ENCODE data around the gene KRTAP10-5. TPM values are rescaled to one million over a fixed set of nuclear protein-coding genes. Genes with fewer than 3 reads are reported as not detected.
"Not testable (repeated sequence)": the region's sequence is repeated elsewhere in the genome, so short reads cannot be mapped to it uniquely, and the experiment has no call there.

Gene KRTAP10-5
- total and polyA plus RNA-seq, 12 donors = not detected

GRCh38 chr21:44603109-44603875, 22.9 kb upstream of the KRTAP10-5 start:
- intact Hi-C loops (cut with DNase I) = no loop called here
- no peaks in the 10 kb centered on the region for H3K4me1 ChIP-seq
- peaks cover 0 to 32% (median 0%) of the 10 kb centered on the region in 11 donors for H3K9me3 ChIP-seq
- H3K27ac ChIP-seq = no peak overlapping the region
- ATAC-seq = no peak
- no peak overlapping the region for H3K4me3 ChIP-seq
- WGBS, 2 donors = 54 to 58% methylated on average over 17 of the region's 17 CpGs
- peaks cover 0 to 50% (median 12%) of the 10 kb centered on the region in 7 donors for H3K27me3 ChIP-seq
- DNase-seq = no peak
- no peak for TF ChIP-seq CTCF (IDR thresholded peaks at IDR 0.05)
- H3K36me3 ChIP-seq = no peaks in the 10 kb centered on the region

- no peak overlapping the region for H3K27ac ChIP-seq
- 74 to 75% methylated on average over 19 to 20 of the region's 21 CpGs for WGBS, 2 donors
- ATAC-seq (no peak), DNase-seq (no peak)
- H3K4me3 ChIP-seq = no peak overlapping the region
- H3K27me3 ChIP-seq = peaks cover 0 to 58% (median 14%) of the 10 kb centered on the region in 7 donors
- intact Hi-C loops (cut with DNase I) = no loop called here
- peaks cover 0 to 30% (median 0%) of the 10 kb centered on the region in 11 donors for H3K9me3 ChIP-seq
- H3K4me1 ChIP-seq = no peaks in the 10 kb centered on the region
- no peaks in the 10 kb centered on the region for H3K36me3 ChIP-seq
- TF ChIP-seq CTCF (IDR thresholded peaks at IDR 0.05) = no peak
Observed at GRCh38 chr21:44602463-44602850, 22.1 kb upstream of the KRTAP10-5 start.

GRCh38 chr21:44601596-44602462, 21.4 kb upstream of the KRTAP10-5 start:
- 73 to 78% methylated on average over 23 of the region's 23 CpGs for WGBS, 2 donors
- no peak for TF ChIP-seq CTCF (IDR thresholded peaks at IDR 0.05)
- peaks cover 0 to 61% (median 18%) of the 10 kb centered on the region in 7 donors for H3K27me3 ChIP-seq
- H3K4me1 ChIP-seq = no peaks in the 10 kb centered on the region
- no peak for DNase-seq
- H3K36me3 ChIP-seq = no peaks in the 10 kb centered on the region
- intact Hi-C loops (cut with DNase I) = no loop called here
- H3K4me3 ChIP-seq = no peak overlapping the region
- no peak overlapping the region for H3K27ac ChIP-seq
- H3K9me3 ChIP-seq = peaks cover 0 to 28% (median 0%) of the 10 kb centered on the region in 11 donors
- no peak for ATAC-seq

GRCh38 chr21:44601091-44601490, 20.7 kb upstream of the KRTAP10-5 start:
- Histone ChIP-seq H3K27me3 (peaks cover 0 to 61% (median 18%) of the 10 kb centered on the region in 7 donors), H3K9me3 (peaks cover 0 to 21% (median 0%) of the 10 kb centered on the region in 11 donors)
- ATAC-seq = peak in 1 of 8 donors; percentile 22
- H3K4me3 ChIP-seq; DNase-seq; H3K27ac ChIP-seq; H3K36me3 ChIP-seq; H3K4me1 ChIP-seq; intact Hi-C loops (cut with DNase I): not testable (repeated sequence)
- WGBS, 2 donors = 72 to 74% methylated on average over 9 to 10 of the region's 10 CpGs

- intact Hi-C loops (cut with DNase I); H3K36me3 ChIP-seq; H3K4me3 ChIP-seq; DNase-seq; H3K4me1 ChIP-seq; H3K27ac ChIP-seq: not testable (repeated sequence)
- Histone ChIP-seq H3K27me3 (peaks cover 0 to 61% (median 18%) of the 10 kb centered on the region in 7 donors), H3K9me3 (peaks cover 0 to 19% (median 0%) of the 10 kb centered on the region in 11 donors)
- peak in 3 of 8 donors; percentile 29 to 58 (median 41) for ATAC-seq
- 71 to 75% methylated on average over 20 to 23 of the region's 23 CpGs for WGBS, 2 donors
Observed at GRCh38 chr21:44600118-44600978, 19.9 kb upstream of the KRTAP10-5 start, which contains the start of gene KRTAP10-7. KRTAP10-7 (plus strand) TSS chr21:44600597; CDS start chr21:44600622, 25 bp downstream.

Measured in heart right ventricle (tissue), 16 donors.